Muscle of back (tissue), 11 donors: ENCODE data around the gene RPUSD4. TPM values are rescaled to one million over a fixed set of nuclear protein-coding genes. Genes with fewer than 3 reads are reported as not detected.
A peak's percentile ranks its signal among the peaks of the same experiment; 100 is the strongest.

Source experiments
- DNase-seq, 3 donors: peaks; one replicate each; pipeline versions ENCODE4 v3.0.0 to v3.0.0-alpha.2; 2013
- polyA plus RNA-seq, 10 donors: library from polyadenylated mRNA; unstranded; fragments of 120-200 nt; gene quantifications; one replicate each; pipeline ENCODE4 v1.2.1, GENCODE V29; 2013; ENCODE audit not compliant: insufficient read length in 10 of 10

Gene RPUSD4
- polyA plus RNA-seq, 10 donors = 33.2 to 52.5 (median 42.6) TPM

DNA sequence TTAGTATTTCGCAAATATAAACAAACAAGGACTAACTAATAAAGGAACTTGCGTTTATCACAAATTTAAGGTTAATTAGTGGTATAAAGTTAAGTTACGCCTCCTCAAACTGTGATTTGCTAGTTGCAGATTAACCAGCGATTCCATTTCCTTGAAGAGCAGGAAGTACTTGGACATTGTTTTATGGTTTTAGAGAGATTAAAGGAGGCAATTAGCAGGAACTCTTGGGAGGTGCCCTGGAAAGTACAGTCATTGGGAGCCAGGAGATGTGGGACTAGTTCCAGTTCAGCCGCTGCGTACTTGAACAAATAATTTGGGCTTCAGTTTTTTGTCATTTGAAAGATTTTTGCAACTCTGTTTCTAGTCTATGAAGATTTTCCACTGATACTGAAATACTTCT is 3.4 kb upstream of the RPUSD4 start:
- DNase-seq = no peak

DNA sequence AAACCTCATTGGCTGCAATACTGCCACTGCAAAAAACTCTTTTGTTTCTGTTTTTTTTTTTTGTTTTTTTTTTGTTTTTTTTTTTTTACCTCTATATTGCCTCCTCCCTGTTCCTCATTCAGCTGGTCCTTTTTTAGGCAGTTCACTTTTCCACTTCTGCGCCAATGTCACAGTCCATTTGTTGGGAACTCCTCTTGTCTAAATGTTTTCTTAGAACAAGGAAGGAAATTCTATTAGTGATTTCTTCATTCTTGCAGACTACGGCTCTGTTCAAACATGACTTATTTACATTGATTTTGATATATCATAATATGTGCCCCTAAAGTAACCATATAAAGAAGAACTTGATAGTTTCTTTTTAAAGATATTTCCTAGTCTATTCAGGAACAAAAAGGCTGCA is 3.0 kb upstream of the RPUSD4 start:
- DNase-seq = no peak

DNA sequence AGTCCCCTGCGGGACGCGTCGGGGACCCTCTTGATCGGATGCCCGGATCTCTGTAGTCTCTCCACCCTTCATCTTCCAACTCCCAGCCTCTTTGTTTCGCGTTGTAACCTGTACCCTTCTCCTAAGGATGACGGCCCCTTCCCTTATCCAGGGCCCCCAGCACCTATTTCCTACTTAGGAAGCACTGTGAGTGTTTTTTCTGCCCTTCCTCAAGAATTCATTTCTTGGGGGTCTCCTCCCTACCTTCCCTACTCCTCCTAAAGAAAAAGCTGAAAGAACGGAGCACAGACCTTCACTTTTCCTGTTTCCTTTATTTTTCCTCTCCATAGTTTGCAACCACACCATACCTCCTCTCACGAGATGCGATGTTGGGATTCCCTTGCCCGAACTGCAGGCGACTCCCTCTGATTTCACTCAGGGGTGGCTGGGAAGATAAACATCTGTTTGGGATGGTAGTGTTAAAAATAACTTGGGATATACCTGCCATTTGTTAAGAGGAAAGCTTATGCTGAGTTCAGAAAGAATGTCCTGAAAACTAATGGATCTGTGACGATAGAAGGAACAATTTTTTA is 725 bp upstream of the RPUSD4 start:
- DNase-seq = no peak

DNA sequence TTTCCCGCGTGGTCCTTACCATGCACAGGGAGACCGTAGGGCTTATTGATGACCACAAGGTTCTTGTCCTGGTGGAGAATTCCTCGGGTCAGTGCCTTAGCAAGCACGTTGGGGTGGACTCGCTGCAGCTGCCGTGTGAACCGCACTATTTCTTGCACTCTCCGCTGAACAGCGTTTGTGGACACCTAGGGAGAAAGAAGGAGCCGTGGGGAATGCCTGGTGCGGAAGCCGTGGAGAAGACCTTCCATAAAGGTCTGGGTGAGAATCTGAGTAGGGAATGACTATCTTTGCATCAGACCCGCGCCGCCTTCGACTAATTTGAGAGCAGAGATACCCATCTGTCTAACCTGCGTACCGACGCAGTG is 597 bp downstream of the RPUSD4 start:
- DNase-seq = no peak

DNA sequence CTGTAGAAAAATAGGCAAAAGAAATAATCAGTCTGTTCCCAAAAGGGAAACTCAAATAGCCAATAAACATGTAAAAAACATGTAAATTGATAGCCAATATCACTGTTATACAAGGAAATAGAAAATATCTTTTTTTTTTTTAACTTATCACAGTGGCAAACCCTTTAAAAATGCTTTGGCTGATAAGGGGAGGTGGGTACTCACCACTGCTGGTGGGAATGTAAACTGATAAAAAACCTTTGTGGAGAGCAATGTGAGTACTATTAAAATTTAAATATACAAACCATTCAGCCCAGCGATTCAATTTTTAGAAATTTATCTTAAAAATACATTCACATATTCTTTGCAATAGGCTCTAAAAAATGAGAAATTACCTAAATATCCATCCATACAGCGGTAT is 3.6 kb downstream of the RPUSD4 start:
- no peak for DNase-seq

DNA sequence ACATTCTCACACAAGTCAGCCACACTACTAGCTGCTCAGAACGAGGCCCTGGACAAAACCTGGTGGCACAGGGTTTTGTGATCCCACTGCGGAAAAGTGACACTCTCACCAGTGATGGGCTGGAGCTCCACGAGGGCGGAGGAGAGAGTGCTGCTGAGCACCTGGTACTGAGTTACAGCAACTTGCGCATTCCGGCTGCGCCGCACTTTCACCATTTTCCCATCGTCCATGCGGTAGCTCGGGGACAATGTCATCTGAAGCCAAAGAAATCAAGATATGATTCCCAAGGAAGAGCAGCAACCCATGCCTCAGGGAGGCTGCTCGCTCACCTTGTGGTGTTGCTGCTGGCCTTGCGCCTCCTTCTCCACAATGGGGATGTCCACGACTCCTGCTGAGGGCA is 6.1 kb downstream of the RPUSD4 start:
- DNase-seq = no peak

DNA sequence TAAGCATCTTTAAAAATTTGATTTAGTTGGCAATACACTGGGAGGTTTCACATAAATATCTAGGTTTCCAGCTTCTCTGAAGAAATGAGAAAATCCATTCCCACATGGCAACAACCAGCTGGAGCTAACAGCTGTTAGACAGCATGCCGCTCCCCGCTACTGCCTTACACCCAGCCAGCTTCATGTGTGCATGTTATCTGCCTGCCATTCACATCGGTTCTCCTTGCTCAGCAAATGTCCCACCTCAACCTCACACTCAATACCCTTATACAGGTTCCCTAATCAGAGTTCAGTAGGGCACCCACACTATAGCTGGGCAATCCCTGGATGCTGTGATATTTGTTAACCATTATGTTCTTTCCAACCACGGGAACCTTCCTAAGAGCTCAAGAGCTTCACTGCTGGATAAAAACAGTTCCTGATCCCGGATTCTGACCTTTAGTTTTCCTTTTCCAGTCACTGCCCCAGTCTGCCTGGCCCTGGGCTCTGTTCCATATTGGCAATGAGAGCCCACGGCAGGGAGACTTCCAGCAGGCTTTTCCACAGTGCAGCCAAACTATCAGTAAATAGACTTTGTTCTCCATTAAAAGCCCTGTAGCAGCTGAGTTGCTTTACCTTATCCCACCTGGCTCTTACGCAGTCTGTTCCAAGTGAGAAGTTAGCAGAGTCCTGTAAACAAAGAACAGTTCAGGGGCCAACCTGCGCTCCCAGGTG is 8.6 kb downstream of the RPUSD4 start:
- no peak for DNase-seq

DNA sequence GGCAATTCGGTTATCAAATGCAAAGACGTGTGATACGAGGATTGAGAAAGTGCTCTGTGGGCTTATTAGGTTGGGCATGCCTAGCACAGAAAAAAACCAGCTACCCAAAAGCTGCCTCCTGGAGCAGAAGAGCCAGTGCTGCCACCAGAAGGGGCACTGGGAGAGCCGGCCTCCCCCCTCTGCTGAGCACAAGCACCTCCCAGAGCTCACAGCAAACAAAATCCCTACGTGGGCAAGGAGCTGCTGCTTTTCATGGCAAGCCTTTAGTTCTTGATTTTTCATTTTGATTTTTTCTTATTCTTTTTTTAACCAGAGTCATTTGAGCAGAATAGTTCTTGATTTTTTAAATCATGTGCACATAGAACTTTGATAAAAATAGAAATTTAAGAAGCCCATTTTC is 12.8 kb downstream of the RPUSD4 start:
- no peak for DNase-seq

DNA sequence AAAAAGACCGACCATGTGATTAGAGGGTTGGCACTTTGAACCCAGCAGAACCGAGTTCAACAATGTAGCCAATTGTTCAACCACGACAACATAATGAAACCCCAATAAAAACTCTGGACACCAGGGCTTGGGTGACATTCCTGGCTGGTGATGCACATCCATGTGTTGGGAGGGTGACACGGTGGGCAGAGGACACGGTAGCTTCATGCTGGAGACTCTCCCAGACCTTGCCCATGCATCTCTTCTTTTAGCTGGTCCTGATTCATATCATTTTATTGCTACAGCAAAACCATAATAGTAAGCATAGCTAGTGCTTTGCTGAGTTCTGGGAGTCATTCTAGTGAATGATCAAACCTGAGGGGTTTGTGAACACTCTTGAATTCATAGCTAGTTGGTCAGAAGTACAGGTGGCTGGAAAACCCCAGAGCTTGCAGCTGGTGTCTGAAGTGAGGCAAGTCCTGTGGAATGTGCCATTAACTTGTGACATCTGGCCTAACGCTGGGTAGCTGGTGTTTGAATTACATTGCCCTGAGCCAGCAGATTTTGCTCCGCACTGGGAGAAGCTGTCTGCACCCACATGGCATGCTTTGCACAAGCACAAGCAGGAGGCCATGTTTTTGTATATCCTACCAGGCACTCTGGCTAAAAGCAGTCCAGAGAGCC is 14.0 kb downstream of the RPUSD4 start:
- no peak for DNase-seq

DNA sequence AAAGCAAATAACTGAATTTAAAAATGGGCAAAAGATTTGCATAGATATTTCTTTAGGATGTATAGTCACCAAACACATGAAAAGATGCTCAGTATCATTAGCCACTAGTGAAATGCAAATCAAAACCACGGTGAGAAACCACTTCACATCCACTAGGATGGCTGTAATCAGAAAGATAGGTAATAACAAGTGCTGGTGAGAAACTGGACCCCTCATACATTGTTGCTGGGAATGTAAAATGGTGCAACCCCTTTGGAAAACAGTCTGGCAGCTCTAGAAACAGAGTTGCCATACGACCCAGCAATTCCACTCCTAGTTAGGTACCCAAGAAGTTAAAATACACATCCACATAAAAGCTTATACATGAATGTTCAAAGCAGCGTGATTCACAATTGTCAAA is 16.3 kb downstream of the RPUSD4 start:
- no peak for DNase-seq

DNA sequence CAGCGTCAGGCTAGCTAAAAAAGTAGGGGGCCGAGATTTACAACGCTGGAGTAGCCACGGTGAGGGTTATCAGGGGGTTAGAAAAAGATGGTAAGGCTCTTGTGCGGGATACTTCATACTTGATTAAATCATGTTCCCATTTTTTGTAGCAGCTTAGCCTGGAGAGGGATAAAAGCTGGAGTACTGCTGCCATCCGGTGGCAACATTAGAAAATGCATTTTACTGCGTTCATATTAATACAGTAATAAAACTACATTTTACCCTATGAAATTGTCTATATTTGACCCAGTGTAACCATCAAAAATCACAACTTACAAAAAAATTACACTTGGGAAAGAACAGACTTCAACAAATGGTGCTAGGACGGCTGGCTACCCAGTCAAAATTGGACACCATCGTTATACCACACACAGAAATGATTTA is 17.3 kb downstream of the RPUSD4 start:
- peak; percentile 49 to 81 (median 71) for DNase-seq

DNA sequence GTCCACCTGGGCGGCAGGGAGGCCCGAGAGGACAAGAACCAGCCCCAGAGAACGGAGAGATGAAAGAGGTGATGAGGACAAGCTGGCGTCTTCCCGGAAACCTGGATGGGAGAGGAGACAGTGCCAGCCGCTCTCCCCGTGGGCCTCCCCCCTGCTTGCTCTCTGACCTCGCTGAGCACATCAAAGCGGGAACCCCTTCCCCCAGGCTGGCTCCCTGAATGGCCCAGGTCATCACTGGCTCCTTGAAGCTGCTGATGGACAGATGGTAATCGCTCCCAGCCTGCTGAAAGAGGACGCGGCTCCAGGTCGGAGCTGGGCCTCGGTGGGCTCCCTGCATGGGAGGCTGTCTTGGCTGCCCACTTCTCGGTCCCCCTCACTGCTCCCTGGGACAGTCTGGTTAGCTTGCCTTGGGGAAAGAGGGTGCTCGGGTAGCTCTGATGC is 18.4 kb downstream of the RPUSD4 start:
- DNase-seq = no peak

DNA sequence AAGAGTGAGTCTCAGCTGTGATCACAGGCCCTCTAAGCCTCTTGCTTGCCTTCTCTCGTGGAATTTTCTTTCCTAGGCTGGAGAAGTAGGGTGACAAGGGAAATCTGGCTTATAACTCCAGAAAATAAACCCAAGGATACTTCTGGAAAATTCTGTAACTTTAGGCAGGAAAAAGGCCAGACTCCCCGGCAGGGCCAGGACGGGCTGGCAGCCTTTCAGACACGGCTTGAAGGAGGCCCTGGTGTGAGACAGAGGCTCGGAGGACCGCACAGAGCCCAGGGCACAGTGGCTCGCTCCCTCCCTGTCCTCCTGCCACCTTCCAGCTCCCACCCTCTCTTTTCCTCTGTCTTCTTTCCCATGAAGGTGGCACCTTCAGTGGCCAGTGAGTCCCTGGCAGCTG is 19.1 kb downstream of the RPUSD4 start:
- no peak for DNase-seq

DNA sequence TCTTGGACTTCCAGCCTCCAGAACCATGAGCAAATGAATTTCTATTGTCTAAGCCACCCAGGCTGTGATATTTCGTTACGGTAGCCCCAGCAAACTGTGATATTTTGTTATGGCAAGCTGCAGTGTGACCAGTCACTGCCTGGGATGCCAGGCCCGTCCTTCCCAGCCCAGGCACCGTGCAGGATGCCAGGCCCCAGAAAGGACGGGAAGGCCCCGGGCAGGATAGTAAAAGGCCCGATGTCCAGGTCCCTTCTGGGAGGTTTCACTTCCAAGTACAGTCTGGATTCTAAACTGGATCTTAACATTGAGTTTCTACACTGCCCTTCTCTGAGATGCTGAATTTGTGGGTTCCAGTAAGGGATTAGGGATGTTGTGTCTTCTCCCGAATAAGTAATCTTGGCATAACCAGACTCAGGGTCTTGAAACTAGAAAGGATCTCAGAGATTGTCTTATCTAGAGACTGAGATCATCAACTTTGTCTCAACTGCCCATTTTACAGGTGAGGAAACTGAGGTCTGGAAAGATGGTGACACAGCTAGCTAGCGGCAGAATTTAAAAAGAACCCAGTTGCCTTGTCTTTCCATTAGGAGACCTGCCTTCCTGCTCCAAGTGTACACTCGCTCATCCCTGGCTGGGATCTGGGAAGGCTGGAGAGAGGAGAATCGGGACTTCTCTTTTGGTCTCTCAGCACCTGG is 19.9 kb downstream of the RPUSD4 start:
- DNase-seq = no peak

DNA sequence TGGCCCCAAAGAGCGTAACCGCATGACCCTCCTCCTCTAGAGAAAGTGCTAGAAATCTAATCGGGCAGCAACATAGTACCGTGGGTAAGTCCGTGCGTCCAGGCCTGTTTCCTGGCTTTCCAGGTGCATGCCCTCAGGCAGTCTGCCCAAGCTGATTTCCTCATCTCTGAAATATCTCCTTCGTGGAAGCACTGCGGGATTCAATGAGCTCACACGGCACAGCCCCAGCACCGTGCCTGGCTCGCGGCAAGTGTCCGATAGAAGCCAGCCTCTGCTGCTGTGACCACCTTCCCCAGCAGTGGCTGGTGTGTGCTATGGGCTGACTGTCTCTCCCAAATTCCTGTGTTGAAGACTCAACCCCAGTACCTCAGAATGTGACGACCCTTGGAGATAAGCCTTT is 20.7 kb downstream of the RPUSD4 start:
- no peak for DNase-seq

DNA sequence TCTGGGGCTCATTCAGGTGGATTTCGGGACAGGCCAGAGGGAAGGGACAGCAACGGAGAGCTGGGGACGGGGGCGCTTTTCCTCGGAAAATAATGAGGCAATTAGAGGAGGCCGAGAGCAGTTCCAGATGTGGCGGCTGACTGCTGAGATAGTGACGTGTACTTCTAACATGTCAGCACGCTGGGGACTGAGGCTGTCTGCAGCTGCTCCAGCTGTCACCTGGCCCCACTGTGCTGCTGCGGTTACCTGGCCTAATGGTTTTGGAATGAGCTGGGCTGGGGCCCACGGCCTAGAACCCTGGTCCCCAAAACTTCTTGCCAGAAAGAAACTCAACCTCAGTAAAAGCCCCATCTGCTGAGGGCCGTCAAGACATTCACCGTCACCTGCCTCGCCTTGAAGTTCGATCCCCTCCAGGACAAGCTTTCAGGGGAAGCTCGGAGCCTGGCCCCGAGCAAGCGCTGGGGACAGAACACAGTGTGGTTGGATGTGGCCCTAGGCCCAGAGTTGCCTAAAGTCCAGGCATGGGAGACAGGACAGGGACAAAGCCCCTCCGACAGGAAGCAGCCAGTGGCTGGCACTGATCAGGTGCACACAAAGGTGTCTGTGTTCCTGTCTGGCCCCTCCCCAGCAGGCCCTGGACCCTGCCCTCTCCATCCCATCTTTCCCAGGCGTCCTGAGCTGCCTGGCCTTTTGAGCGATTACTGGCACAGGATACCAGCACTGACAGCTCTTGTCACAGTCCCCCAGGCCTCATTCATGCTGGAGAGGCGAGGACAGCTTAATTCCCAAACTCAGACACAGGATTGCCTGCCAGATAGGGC is 22.1 kb downstream of the RPUSD4 start:
- DNase-seq = peak in 2 of 3 donors; percentile 32 to 67

DNA sequence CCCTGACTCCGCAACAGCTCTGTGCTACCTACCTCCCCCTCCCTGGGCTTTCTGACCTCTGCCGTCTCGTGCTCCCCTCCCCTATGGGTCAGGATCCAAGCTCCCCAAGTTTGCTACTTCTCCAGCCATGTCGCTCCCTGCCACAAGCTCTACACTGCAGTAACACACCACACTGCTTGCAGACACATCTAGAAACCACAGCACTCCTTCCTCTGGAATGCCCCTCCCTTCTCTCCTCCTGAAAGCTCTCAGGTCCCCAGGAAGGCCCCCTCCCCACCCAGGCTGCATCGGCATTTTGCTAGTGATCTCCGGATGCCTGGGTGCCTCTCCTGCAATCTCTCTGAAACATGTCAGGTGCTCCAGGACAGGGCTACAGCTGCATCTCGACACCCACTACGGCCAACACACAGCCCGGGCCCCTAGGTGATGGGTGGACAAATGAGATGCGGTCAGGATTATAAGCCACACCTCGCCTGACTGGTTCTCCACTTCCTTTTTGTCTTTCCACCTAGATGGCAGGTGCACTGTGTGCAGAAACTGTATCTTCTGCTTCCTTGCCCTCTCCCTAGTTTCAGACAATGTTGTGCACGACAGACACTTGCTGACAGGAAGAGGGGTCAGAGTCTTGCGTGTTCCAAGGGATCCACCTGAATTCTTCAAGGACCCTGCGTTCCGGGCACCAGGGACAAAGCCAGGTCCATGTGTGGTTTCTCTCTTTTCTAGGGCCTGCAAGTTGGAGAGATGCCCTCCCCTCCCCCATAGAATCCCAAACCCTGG is 22.9 kb downstream of the RPUSD4 start:
- DNase-seq = no peak

DNA sequence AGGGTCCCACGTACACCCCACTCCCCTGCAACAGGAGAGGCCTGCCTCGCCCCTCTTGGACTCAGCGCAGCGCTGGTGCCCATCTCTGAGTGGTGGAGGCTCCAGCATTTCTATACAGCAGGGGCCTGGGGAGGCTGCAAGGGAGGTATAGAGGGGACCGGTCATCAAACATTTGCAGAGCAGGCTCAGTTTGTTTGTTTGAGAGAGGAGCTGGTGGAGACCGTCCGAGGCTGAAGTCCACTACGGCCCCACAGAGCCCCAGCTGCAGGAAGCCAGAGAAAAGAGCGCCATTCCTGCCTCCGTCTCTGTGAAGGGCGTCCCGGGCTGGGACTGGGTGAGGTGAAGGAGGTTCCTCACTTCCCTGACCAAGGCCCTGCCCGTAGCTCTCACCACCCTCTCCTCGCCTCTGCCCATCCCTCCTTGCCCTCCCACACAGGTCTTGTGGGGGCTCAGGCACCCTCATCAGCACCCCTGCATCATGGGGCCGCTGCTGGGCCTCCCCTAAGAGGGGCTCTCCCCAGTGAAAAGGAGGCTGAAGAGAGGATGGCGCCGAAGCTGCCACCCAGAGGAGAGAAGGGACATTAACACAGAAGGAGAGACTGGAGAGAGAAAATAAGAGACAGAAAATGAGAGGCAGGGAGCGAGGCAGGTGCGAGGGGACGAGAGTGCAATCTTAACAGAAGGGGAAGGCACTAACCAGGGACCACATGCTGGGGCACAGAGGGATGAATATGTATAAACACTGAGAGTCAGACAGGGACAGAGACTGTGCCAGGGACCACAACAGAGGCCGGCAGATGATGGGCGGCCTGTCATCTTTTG is 24.5 kb downstream of the RPUSD4 start:
- DNase-seq = no peak

DNA sequence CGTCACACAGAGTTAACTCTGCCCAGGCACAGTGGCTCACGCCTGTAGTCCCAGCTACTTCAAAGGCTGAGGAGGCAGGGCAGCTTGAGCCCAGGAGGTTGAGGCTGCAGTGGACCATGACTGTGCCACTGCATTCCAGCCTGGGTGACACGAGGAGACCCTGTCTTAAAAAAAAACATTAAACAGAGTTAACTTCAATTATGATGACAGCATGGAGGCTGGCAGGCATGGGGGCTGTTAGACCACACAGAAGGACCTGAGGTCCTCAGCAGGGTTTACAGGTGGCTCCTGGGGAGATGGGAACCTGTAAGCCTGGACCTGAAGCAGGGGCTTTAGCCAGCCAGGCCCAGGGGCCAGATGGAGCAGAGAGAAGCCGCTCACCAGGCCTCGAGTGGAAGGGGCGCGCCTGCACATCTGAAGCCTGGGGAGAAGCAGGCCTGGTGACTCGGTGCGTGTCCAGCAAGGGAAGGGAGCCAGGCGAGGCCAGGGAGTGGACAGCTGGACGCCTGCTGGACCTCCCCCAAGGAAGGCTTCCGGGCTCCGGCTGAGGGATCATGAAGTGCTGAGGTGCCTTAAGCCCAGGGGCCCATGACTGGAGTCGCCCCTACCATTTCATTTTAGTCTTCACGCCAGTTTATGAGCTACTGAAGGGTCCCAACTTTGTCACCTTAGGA is 25.3 kb downstream of the RPUSD4 start:
- DNase-seq = peak in 2 of 3 donors; percentile 36 to 69
